ENCODE results near the gene SLC35F4. TPM values are rescaled to one million over a fixed set of nuclear protein-coding genes. Genes with fewer than 3 reads are reported as not detected.

The SLC35F4 gene
- total RNA-seq, 2 donors from 2014 or later: not detected

DNA sequence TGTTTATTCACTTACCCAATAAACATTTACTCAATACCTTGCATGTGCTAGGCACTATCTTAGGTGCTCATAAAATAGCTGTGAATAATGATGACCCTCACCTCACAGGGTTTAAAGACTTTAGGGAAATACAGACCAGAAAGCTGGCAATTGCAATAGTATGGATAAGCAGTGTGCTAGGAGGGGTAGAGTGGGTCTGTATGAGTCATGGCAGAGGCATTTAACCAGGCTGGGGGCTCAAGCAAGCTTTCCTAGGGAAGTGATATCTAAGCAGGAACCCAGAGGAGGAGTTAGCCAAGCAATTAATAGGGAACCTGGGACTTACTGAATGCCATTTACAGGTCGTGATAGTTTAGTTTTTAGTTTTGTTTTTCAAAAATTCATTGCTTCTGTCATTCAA lies 248.4 kb downstream of the SLC35F4 start:
- no peaks in the 10 kb centered on the region for H3K36me3 Mint-ChIP-seq (ENCODE audit: low read depth)

DNA sequence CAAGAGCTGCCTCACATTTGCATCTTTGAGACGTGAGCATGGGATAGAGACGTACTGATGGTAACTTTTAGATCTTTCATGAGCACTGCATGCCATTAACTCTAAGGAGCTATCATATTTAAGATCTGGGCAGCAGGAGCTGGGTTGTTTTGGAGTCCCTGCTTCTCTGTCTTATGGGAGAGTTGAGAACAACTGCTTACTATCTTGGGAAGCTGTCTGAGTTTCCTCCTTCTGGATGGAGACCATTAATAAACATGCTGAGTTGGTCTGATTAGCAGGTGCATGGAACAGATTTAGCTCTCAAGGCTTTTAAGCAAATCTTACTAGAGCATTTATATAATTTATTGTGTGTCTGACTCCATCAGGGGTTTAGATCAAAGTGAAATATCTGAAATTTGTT lies 252.9 kb downstream of the SLC35F4 start:
- Mint-ChIP-seq H3K4me3 (no peak overlapping the region), H3K4me1 (no peaks in the 10 kb centered on the region), H3K9me3 (peaks cover 14% of the 10 kb centered on the region), H3K27ac (no peak overlapping the region), H3K27me3 (no peaks in the 10 kb centered on the region), H3K36me3 (ENCODE audit: low read depth) (no peaks in the 10 kb centered on the region)
- ATAC-seq (replicated peaks): no peak

More for the DNA sequence above, 248.4 kb downstream of the SLC35F4 start:
- no peak for ATAC-seq (replicated peaks)
- no peak overlapping the region for H3K4me3 Mint-ChIP-seq
- no peaks in the 10 kb centered on the region for H3K27me3 Mint-ChIP-seq
- no peaks in the 10 kb centered on the region for H3K4me1 Mint-ChIP-seq
- peaks cover 6% of the 10 kb centered on the region for H3K9me3 Mint-ChIP-seq
- no peak overlapping the region for H3K27ac Mint-ChIP-seq

DNA sequence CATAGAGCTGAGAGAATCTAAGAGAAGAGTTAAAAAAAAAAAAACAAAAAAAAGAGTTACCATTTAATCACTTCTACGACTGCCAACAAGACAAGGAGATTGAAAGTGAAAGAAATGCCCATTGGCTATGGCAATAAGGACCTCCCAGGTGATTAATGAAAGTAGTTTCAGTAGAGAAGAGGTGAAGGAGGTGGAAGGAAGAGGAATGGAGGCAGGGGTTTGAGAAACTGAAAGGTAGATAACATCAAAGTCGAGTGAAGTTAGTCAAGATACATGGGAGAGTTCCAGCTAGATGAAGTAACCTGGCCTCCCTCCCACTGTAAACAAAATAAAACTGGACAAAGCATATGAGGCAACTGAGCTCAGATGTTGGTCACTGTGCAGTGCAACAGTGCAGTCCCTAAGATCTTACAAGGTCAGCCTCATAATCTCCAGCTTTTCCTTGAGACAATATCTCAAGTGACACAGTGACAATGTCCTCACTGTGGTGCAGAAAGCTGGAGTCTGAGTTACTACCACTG lies 254.3 kb downstream of the SLC35F4 start:
- H3K36me3 Mint-ChIP-seq (ENCODE audit: low read depth): no peaks in the 10 kb centered on the region
- no peaks in the 10 kb centered on the region for H3K4me1 Mint-ChIP-seq
- peaks cover 20% of the 10 kb centered on the region for H3K9me3 Mint-ChIP-seq
- no peak overlapping the region for H3K27ac Mint-ChIP-seq
- H3K4me3 Mint-ChIP-seq: no peak overlapping the region
- no peak for ATAC-seq (replicated peaks)
- H3K27me3 Mint-ChIP-seq: no peaks in the 10 kb centered on the region

DNA sequence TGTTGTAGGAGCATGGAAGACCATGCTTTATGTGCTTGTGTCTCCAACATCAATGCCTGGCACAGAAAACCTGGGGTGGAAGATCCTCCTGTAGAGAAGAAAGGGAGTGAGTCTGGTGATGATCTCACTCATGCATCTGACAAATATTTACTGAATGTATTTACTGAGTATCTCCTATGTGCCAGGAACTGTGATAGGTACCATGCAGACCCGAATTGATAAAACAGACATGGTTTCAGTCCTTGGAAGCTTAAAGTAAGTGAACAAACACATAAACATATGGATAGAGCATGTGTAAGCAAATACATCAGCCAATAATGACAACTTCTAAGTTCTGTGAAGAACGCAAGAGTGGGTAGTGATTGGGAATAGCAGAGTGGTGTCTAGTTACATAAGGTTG lies 255.3 kb downstream of the SLC35F4 start:
- Mint-ChIP-seq H3K4me3 (no peak overlapping the region), H3K27me3 (no peaks in the 10 kb centered on the region), H3K4me1 (no peaks in the 10 kb centered on the region), H3K36me3 (ENCODE audit: low read depth) (no peaks in the 10 kb centered on the region), H3K27ac (no peak overlapping the region), H3K9me3 (peaks cover 20% of the 10 kb centered on the region)
- ATAC-seq (replicated peaks): no peak

DNA sequence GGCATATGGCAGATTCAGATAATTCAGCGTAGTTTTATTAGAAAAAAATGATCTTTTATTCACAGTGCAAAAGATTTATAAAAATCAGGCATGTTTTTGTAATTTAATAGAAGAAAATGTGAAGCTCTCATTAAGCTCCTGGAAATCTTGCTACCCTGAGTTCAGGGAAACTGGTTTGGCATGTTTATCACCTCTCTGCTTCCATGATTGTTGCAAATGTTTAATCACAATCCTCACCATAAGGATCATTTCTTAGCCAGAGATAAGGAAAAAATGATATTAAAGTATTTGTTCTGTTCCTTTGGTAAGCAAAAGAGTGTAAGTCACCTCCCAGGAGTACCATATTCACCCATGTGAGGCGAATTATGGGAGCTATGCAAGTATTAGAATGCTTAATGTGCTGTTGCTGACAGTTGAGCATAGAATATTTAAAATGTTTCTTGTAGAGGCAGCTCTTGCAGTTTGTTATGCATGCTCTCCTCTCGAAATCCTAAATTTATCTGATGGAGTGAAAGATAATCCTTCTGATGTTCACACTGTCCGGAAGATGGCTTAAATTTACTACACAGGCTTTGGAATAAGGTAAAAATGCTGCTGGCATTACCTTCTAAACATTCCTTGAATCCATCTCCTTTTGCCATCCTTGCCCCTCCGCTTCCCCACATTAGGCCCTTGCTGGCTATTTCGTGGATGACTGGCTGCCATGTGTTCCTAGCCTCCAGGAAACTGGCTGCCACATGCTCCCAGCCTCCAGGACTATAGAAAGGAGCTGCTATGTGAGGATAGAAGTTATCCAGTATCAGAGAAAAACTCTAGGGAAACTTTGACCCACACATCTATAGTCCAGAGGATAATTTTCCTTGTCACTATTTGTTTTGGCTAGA lies 256.5 kb downstream of the SLC35F4 start:
- ATAC-seq (replicated peaks): no peak
- H3K4me1 Mint-ChIP-seq: no peaks in the 10 kb centered on the region
- H3K27me3 Mint-ChIP-seq: no peaks in the 10 kb centered on the region
- no peaks in the 10 kb centered on the region for H3K36me3 Mint-ChIP-seq (ENCODE audit: low read depth)
- H3K27ac Mint-ChIP-seq: no peak overlapping the region
- no peak overlapping the region for H3K4me3 Mint-ChIP-seq
- H3K9me3 Mint-ChIP-seq: peaks cover 20% of the 10 kb centered on the region

DNA sequence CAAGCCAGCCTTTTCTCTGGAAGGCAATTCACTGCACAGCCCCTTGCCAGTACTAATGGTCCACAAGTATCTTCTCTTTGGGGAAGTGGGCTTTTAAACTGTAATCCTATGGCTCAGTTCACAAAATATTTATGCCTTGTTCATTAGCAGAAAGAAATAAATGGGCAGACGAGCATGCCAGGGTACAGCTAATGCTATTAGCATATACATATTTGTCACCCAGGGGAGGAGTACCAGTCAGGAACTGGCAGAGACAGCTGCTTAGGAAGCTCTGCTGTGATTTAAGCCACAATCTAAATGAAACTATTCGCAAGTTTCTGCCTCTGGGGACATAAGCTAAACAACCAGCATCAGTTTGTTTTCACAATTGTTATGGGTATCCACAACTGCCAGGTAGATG lies 258.8 kb downstream of the SLC35F4 start:
- no peak overlapping the region for H3K27ac Mint-ChIP-seq
- peaks cover 20% of the 10 kb centered on the region for H3K9me3 Mint-ChIP-seq
- H3K27me3 Mint-ChIP-seq: peaks cover 3% of the 10 kb centered on the region

DNA sequence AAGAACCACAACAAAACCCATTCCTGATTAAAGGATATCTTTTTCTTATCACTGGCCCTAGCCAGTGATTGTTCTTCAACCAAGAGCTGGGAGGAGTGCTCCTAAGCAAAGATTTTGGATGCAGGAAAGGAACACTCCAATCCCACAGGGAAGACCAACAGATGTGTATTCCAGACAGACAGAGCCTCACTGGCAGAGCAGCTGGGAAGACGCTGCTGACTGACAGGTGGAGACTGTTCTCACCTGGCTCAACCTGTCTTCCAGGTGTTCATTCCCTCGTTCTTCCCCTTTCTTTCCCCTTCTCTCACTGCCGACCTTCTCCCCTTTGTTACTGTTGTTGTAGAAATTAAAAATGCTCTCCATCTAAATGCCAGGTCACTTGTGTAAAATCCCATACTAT lies 282.5 kb downstream of the SLC35F4 start:
- H3K36me3 Mint-ChIP-seq (ENCODE audit: low read depth): no peaks in the 10 kb centered on the region
- no peaks in the 10 kb centered on the region for H3K4me1 Mint-ChIP-seq
- peaks cover 8% of the 10 kb centered on the region for H3K9me3 Mint-ChIP-seq
- no peak for ATAC-seq (replicated peaks)
- H3K27me3 Mint-ChIP-seq: peaks cover 3% of the 10 kb centered on the region
- H3K4me3 Mint-ChIP-seq: no peak overlapping the region
- H3K27ac Mint-ChIP-seq: no peak overlapping the region

More for the DNA sequence above, 258.8 kb downstream of the SLC35F4 start:
- ATAC-seq (replicated peaks): no peak
- no peaks in the 10 kb centered on the region for H3K4me1 Mint-ChIP-seq
- H3K4me3 Mint-ChIP-seq: no peak overlapping the region
- H3K36me3 Mint-ChIP-seq (ENCODE audit: low read depth): no peaks in the 10 kb centered on the region

DNA sequence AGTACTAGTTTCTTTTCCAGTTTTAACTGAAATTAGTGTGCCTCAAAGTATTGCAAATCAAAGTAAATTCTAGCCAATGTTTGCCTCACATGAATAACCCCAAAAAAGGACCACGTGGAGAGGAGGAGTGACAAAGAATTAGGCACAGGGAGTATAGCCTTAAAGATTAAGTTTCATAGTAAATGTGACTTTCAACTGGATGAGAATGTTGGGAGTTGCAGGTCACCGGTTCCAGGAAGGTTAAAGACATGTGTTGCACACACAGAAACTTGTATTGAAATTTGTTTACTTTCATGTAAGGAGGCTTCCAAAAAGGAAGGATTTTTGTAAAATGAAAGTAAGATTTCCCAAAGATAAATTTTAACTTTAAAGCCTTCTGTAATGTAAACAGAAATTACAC lies 283.1 kb downstream of the SLC35F4 start:
- no peaks in the 10 kb centered on the region for H3K4me1 Mint-ChIP-seq
- ATAC-seq (replicated peaks): no peak
- H3K36me3 Mint-ChIP-seq (ENCODE audit: low read depth): no peaks in the 10 kb centered on the region
- no peak overlapping the region for H3K27ac Mint-ChIP-seq
- no peak overlapping the region for H3K4me3 Mint-ChIP-seq
- peaks cover 3% of the 10 kb centered on the region for H3K27me3 Mint-ChIP-seq
- H3K9me3 Mint-ChIP-seq: peaks cover 8% of the 10 kb centered on the region

DNA sequence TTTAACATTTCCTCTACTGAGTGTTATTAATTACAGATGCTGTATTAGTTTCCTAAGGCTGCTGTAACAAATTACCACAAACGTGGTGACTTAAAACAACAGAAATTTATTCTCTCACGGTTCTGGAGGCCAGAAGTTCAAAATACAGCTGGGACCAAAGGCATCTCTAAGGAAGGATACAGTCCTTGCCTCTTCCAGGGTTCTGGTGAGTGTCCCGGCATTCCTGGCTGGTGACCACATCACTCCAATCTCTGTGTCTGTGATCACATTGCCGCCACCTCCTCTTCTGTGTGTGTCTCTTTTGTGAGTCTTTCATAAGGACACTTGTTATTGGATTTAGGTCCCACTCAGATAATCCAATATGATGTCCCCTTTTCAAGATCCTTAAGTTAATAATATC lies 287.1 kb downstream of the SLC35F4 start:
- Mint-ChIP-seq H3K9me3 (peaks cover 5% of the 10 kb centered on the region), H3K36me3 (ENCODE audit: low read depth) (no peaks in the 10 kb centered on the region), H3K4me1 (no peaks in the 10 kb centered on the region), H3K27ac (no peak overlapping the region), H3K4me3 (no peak overlapping the region), H3K27me3 (peaks cover 3% of the 10 kb centered on the region)
- ATAC-seq (replicated peaks): no peak

DNA sequence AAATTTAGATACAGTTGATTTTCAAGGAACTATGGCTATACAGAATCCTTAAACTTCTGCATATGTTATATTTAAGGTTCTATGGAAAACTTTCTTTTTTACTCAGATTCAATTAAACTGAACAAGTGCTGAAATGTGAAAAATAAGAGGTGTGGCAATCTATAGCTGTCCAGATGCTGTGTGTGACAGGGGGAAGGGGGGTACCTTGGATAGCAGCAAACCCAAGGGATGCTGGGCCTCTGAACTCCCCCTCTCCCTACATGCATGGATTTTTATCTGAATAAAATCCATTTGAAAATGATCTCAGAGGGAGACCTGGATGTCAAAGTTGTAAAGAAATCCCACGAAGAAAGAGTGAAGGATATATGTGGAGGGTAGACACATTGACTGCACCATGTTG lies 289.4 kb downstream of the SLC35F4 start:
- no peak for ATAC-seq (replicated peaks)
- Mint-ChIP-seq H3K4me3 (no peak overlapping the region), H3K27me3 (no peaks in the 10 kb centered on the region), H3K9me3 (no peaks in the 10 kb centered on the region), H3K27ac (no peak overlapping the region), H3K36me3 (ENCODE audit: low read depth) (no peaks in the 10 kb centered on the region), H3K4me1 (no peaks in the 10 kb centered on the region)

DNA sequence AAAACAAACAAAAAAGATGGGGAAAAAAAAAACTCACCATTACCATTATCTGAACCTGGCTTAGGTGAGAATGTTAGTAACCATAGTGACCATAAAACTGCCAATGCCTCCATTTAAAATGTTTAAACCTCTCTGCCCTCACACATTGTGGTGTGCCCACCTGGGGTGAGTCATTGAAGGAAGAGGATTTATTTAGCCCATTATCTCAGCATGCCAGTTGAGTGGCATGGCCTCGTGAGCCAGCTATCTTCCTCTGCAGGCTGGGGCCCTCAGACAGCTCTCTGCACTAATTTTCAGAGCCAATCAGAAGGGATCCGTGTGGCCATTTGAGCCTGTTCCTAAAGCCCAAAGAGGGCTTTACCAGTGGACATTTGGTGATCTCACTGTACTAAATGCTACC lies 290.4 kb downstream of the SLC35F4 start:
- no peak for ATAC-seq (replicated peaks)
- H3K9me3 Mint-ChIP-seq: no peaks in the 10 kb centered on the region
- no peaks in the 10 kb centered on the region for H3K4me1 Mint-ChIP-seq
- H3K27me3 Mint-ChIP-seq: no peaks in the 10 kb centered on the region
- H3K4me3 Mint-ChIP-seq: no peak overlapping the region
- no peaks in the 10 kb centered on the region for H3K36me3 Mint-ChIP-seq (ENCODE audit: low read depth)
- H3K27ac Mint-ChIP-seq: no peak overlapping the region

DNA sequence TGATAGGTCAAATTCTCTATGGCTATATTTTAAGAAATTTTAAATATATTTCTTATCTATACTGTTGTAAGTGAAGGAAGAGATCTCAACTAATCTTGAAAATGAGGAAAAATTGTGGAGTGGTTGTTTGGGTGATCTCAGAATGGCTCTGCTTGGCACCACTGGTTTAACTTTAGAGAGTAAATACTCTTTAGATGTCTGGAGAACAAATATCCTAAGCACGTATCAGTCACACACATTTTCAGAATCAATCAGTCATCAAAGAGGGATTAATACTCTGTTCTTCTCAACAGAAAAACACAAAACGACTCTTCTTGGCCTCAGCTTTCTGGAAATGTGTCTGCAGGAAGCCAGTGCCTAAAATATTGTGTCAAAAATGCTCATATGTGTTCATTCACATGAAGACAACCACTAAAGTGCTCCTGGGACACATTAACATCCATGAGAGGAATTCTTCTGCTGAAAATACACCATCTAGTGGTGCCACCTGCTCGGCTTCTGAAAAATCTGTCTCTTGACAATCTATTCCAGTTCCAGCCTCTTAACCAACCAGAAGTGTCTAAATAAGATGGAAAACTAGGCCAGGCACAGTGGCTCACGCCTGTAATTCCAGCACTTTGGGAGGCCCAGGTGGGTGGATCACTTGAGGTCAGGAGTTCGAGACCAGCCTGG lies 291.1 kb downstream of the SLC35F4 start:
- H3K27ac Mint-ChIP-seq: no peak overlapping the region
- ATAC-seq (replicated peaks): no peak
- H3K4me3 Mint-ChIP-seq: no peak overlapping the region
- no peaks in the 10 kb centered on the region for H3K36me3 Mint-ChIP-seq (ENCODE audit: low read depth)
- no peaks in the 10 kb centered on the region for H3K27me3 Mint-ChIP-seq
- H3K9me3 Mint-ChIP-seq: no peaks in the 10 kb centered on the region
- H3K4me1 Mint-ChIP-seq: no peaks in the 10 kb centered on the region

DNA sequence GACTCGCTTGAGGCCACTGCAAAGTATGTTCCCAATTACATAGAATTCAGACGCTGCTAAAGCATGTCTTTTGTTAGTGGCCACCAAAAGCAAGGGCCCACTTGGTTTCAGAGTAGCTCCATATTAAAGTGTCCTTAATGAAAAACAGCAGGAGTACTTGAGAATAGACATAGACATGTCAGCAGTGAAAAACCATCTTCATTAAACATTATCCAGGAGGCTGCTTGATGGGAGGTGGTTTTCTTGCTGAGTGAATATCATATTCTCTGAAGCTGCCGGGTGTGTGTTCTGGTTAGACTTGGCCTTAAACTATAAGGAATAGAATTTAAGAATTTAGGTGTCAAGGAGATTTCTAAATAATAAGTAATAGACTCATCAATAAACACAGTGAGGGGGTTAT lies 292.7 kb downstream of the SLC35F4 start:
- H3K36me3 Mint-ChIP-seq (ENCODE audit: low read depth): no peaks in the 10 kb centered on the region
- no peak overlapping the region for H3K4me3 Mint-ChIP-seq
- H3K4me1 Mint-ChIP-seq: no peaks in the 10 kb centered on the region
- no peaks in the 10 kb centered on the region for H3K27me3 Mint-ChIP-seq
- H3K27ac Mint-ChIP-seq: no peak overlapping the region
- no peak for ATAC-seq (replicated peaks)
- no peaks in the 10 kb centered on the region for H3K9me3 Mint-ChIP-seq

DNA sequence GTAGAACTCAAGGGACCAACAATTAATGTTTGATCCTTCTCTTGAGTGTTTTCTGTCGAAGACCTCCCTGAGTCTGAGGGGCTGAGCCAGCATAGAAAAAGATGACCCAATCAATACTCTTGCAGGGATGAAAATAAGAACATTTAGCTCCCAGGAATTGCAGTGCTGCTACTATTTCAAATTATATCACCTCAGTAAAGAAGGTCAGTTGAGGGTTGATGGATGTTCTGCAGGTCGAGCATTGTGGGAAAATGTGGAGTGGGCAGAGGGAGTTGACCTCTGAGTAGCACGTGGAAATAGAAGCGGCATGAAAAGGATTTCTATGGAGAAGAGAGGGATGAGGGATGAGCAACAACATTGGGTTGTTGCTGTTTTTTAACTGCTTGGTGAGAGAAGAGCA lies 297.3 kb downstream of the SLC35F4 start:
- no peaks in the 10 kb centered on the region for H3K36me3 Mint-ChIP-seq (ENCODE audit: low read depth)
- H3K4me3 Mint-ChIP-seq: no peak overlapping the region
- no peak overlapping the region for H3K27ac Mint-ChIP-seq
- no peaks in the 10 kb centered on the region for H3K9me3 Mint-ChIP-seq
- no peaks in the 10 kb centered on the region for H3K27me3 Mint-ChIP-seq
- no peaks in the 10 kb centered on the region for H3K4me1 Mint-ChIP-seq
- ATAC-seq (replicated peaks): no peak

DNA sequence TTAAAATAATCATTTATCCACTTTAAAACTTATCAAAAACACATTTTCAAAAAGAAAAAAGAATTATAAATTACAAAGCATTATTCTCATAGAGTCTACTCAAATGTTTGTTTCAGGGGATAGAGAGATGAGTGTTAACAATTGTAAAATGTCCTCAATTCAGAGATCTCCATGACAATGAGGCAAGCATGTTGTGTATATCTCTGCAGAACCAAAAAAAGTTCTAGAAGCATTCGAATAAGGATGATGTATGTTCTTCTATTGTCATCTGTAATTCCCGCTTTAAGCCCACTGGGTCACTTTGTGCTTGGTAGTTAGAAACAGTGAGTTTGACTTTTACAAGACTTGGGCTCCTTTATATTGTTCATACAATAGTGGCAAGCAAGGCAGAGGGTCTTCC lies 298.7 kb downstream of the SLC35F4 start:
- no peaks in the 10 kb centered on the region for H3K4me1 Mint-ChIP-seq
- no peak overlapping the region for H3K4me3 Mint-ChIP-seq
- no peak overlapping the region for H3K27ac Mint-ChIP-seq
- no peak for ATAC-seq (replicated peaks)
- no peaks in the 10 kb centered on the region for H3K36me3 Mint-ChIP-seq (ENCODE audit: low read depth)
- H3K9me3 Mint-ChIP-seq: no peaks in the 10 kb centered on the region
- H3K27me3 Mint-ChIP-seq: no peaks in the 10 kb centered on the region
